ENCODE results near the gene GALNT2.

GRCh38 chr1:230286166-230286889 is 219.3 kb downstream of the GALNT2 start:
- no peak for TF ChIP-seq POLR2A (IDR thresholded peaks at IDR 0.05; ENCODE audit: low read length)
- TF ChIP-seq GATA1 (IDR thresholded peaks at IDR 0.05; ENCODE audit: low read depth, low read length), result no peak
